OCI-LY3 (cell line): ENCODE results near the gene CEP131.
A peak's percentile ranks its signal among the peaks of the same experiment; 100 is the strongest.

Experiments
- H2AFZ ChIP-seq: fragments of 200-600, 300-600 bp; shearing (Covaris generic); 2 replicates; pipeline ENCODE4 v1.6.0; 2014; ENCODE audit warnings: antibody characterized with exemption, low read depth, low read length
- H3K27ac ChIP-seq: fragments of 200-600, 300-600 bp; sonication (generic); 2 replicates; pipeline ENCODE4 v1.5.1; 2014; ENCODE audit warnings: mild to moderate bottlenecking, low read length, moderate library complexity, mixed read lengths
- H3K27me3 ChIP-seq: fragments of 200-600, 300-600 bp; sonication (generic); 2 replicates; pipeline ENCODE4 v1.6.1; 2014; ENCODE audit warnings: low read depth, low read length, mixed read lengths
- H3K36me3 ChIP-seq: fragments of 200-600, 300-600 bp; sonication (generic); replicated peaks from 2 replicates; pipeline ENCODE3; 2014; ENCODE audit warnings: low read depth, low read length, mixed read lengths
- H3K4me1 ChIP-seq: fragments of 300-600, 200-600 bp; sonication (generic); 2 replicates; pipeline ENCODE4 v1.6.1; 2014; ENCODE audit warnings: low read length, mixed read lengths
- H3K4me2 ChIP-seq: fragments of 200-600, 300-600 bp; sonication (generic); 2 replicates; pipeline ENCODE4 v1.6.1; 2014; ENCODE audit warnings: low read length, mixed read lengths
- H3K4me3 ChIP-seq: fragments of 300-600, 200-600 bp; sonication (generic); 2 replicates; pipeline ENCODE4 v1.5.1; 2014; ENCODE audit warnings: antibody characterized with exemption, mild to moderate bottlenecking, low read length, moderate library complexity
- H3K79me2 ChIP-seq: fragments of 300-600, 200-600 bp; shearing (Covaris generic); 2 replicates; pipeline ENCODE4 v1.6.1; 2014; ENCODE audit warnings: mild to moderate bottlenecking, low read length, mixed read lengths
- H3K9ac ChIP-seq: fragments of 300-600, 200-600 bp; shearing (Covaris generic); 2 replicates; pipeline ENCODE4 v1.6.0; 2014; ENCODE audit warnings: mild to moderate bottlenecking, low read length, moderate library complexity
- H3K9me3 ChIP-seq: fragments of 200-600, 300-600 bp; shearing (Covaris generic); 2 replicates; pipeline ENCODE4 v1.6.1; 2014; ENCODE audit warnings: low read length, mixed read lengths; ENCODE audit not compliant: insufficient read depth
- H4K20me1 ChIP-seq: fragments of 200-600, 300-600 bp; sonication (generic); 2 replicates; pipeline ENCODE4 v1.6.1; 2016; ENCODE audit warnings: low read length, mixed read lengths; ENCODE audit not compliant: insufficient read depth
- EZH2phosphoT487 ChIP-seq: fragments of 200-600 bp; shearing (Covaris generic); IDR thresholded peaks from 2 replicates; pipeline ENCODE4 v1.6.1; 2018; ENCODE audit warnings: antibody characterized with exemption, mixed run types, low read depth
- TF ChIP-seq, protein P1 (sequence below): fragments of 200-600, 300-600 bp; sonication (generic); IDR thresholded peaks from 2 replicates; pipeline ENCODE4 v1.5.1; 2014; ENCODE audit warnings: antibody characterized with exemption, low read length, low read depth

The CEP131 gene

DNA sequence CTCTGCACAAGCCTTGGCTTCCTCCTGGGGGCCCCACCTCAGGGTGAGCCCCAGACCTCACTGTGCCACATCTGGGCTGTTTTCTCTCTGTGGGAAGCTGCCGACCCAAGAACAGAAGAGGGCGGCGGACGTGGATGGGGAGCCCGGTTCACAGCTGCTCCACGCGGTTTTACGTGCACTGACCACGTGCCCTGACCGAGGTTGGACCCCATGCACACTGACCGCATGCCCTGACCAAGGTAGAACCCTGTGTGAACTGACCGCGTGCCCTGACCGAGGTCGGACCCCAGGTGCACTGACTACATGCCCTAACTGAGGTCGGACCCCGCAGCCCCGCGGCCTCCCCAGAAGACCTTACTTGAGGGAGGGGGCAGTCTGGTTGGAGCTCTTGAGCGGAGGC is 19.6 kb downstream of the CEP131 start:
- H3K9me3 ChIP-seq = no peaks in the 10 kb centered on the region
- H3K36me3 ChIP-seq = no peaks in the 10 kb centered on the region

GRCh38 chr17:81202318-81202717 is 20.4 kb downstream of the CEP131 start:
- H3K79me2 ChIP-seq = no peaks in the 10 kb centered on the region
- H3K9me3 ChIP-seq = no peaks in the 10 kb centered on the region
- no peaks in the 10 kb centered on the region for H3K27me3 ChIP-seq
- TF ChIP-seq, protein P1, sequence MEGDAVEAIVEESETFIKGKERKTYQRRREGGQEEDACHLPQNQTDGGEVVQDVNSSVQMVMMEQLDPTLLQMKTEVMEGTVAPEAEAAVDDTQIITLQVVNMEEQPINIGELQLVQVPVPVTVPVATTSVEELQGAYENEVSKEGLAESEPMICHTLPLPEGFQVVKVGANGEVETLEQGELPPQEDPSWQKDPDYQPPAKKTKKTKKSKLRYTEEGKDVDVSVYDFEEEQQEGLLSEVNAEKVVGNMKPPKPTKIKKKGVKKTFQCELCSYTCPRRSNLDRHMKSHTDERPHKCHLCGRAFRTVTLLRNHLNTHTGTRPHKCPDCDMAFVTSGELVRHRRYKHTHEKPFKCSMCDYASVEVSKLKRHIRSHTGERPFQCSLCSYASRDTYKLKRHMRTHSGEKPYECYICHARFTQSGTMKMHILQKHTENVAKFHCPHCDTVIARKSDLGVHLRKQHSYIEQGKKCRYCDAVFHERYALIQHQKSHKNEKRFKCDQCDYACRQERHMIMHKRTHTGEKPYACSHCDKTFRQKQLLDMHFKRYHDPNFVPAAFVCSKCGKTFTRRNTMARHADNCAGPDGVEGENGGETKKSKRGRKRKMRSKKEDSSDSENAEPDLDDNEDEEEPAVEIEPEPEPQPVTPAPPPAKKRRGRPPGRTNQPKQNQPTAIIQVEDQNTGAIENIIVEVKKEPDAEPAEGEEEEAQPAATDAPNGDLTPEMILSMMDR = no peak
- no peak for TF ChIP-seq EZH2phosphoT487
- H3K27ac ChIP-seq = no peak overlapping the region
- no peaks in the 10 kb centered on the region for H4K20me1 ChIP-seq
- no peak overlapping the region for H3K9ac ChIP-seq
- no peaks in the 10 kb centered on the region for H3K4me1 ChIP-seq
- no peaks in the 10 kb centered on the region for H3K36me3 ChIP-seq
- H3K4me3 ChIP-seq = no peak overlapping the region
- no peak overlapping the region for H3K4me2 ChIP-seq
- H2AFZ ChIP-seq = no peak overlapping the region

More for the DNA sequence above, 19.6 kb downstream of the CEP131 start:
- no peak overlapping the region for H3K4me2 ChIP-seq
- H3K4me3 ChIP-seq = no peak overlapping the region
- H3K27me3 ChIP-seq = no peaks in the 10 kb centered on the region
- no peaks in the 10 kb centered on the region for H4K20me1 ChIP-seq
- H3K79me2 ChIP-seq = no peaks in the 10 kb centered on the region
- TF ChIP-seq EZH2phosphoT487 = no peak
- TF ChIP-seq, protein P1 = no peak
- H3K9ac ChIP-seq = no peak overlapping the region
- H2AFZ ChIP-seq = no peak overlapping the region
- no peaks in the 10 kb centered on the region; the same call in 1 of the 2 replicates for H3K4me1 ChIP-seq
- H3K27ac ChIP-seq = no peak overlapping the region

DNA sequence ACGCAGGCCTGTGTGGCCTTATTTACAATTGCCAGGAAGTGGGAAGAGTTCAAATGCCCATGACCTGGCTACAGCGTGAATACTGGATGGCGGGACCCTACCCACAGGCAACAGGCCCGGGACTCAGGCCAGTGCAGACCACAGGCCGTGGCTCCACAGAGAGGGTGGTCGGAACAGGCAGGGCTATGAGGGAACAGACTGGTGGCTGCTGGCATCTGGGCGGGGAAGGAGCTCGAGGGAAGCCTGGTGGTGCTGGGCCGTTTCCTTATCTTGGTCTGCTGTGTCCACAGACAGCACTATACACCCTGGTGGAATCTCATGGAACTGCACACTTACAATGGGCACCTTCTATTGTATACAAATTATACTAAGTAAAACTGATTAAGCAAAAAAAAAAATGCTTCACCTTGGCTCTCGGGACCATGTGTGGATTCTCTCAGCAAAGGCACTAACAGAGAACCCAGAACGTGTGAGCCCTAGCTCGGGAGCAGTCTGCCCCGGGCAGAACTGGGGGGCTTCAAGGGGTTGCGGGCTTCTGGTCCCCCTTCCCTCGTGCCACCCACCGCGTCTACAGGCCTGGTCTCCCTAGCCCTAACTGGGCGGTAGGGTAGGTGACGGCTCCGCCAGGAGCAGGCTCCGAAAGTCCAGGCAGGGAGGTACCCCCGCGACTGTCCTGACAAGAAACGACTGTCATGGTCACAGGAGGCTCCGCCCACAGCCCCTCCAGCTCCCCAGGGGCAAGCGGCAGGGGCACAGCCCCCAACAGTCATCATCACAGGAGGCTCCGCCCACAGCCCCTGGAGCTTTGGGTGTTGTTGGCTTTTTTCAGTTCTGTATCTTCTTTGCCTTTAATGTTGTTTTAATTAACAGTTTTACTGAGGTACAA is 21.8 kb downstream of the CEP131 start:
- TF ChIP-seq EZH2phosphoT487 = no peak
- TF ChIP-seq, protein P1 = peak; percentile 24; the same call in 1 of the 2 replicates
- Histone ChIP-seq H3K4me2 (no peak overlapping the region), H2AFZ (no peak overlapping the region), H3K27ac (no peak overlapping the region), H3K9me3 (no peaks in the 10 kb centered on the region), H3K79me2 (no peaks in the 10 kb centered on the region), H4K20me1 (no peaks in the 10 kb centered on the region), H3K27me3 (no peaks in the 10 kb centered on the region), H3K4me3 (no peak overlapping the region), H3K36me3 (no peaks in the 10 kb centered on the region), H3K4me1 (no peaks in the 10 kb centered on the region), H3K9ac (no peak overlapping the region)

DNA sequence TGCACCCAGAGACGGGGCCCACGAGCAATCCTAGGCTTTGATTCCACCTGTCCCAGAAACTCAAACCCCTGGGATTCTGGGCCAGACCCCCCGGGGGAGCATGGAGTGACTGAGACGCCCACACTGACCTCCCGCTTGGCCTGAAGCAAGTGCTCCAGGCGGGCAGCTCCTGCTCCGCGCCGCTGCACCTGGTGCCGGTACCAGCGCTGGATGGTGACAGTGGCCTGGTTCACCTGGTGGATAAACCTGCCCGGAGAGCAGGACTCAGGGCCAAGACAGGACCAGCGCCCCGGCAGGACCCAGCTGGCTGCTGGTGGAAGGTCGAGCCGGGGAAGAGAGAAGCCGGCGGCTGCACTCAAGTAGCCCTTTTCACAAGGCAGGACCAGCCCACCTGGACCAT is 22.6 kb downstream of the CEP131 start:
- Histone ChIP-seq H2AFZ (no peak overlapping the region), H3K4me3 (no peak overlapping the region), H3K4me1 (no peaks in the 10 kb centered on the region), H3K36me3 (no peaks in the 10 kb centered on the region), H3K9me3 (no peaks in the 10 kb centered on the region), H3K27ac (no peak overlapping the region), H3K9ac (no peak overlapping the region), H3K79me2 (no peaks in the 10 kb centered on the region), H3K27me3 (no peaks in the 10 kb centered on the region), H4K20me1 (no peaks in the 10 kb centered on the region), H3K4me2 (no peak overlapping the region)
- TF ChIP-seq EZH2phosphoT487 = no peak
- TF ChIP-seq, protein P1 = no peak
